GM21723 (cell line): ENCODE results near the gene GPC3.

ENCODE experiments used
- ATAC-seq: cut with Tn5 transposase; IDR thresholded peaks from one replicate; pipeline ENCODE4 v1.9.1; 2021; ENCODE audit warnings: mild to moderate bottlenecking, moderate library complexity; ENCODE audit not compliant: unreplicated experiment

GPC3 gene

DNA sequence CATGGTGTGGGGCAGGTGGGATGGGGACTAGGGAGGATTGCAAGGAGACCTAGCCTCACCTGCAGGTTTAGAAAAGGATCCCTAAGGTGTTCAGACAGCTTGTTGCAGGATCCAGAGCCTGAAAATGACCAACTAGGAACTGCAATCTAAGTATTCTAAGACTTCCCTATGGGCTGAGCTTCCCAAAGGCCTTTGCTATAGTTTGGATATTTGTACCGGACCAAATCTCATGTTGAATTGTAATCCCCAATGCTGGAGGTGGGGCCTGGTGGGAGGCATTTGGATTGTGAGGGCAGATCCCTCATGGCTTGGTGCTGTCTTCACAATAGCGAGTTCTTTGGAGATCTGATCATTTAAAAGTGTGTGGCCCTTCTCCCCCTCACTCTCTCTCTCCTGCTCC lies 52.1 kb downstream of the GPC3 start:
- ATAC-seq, result no peak

DNA sequence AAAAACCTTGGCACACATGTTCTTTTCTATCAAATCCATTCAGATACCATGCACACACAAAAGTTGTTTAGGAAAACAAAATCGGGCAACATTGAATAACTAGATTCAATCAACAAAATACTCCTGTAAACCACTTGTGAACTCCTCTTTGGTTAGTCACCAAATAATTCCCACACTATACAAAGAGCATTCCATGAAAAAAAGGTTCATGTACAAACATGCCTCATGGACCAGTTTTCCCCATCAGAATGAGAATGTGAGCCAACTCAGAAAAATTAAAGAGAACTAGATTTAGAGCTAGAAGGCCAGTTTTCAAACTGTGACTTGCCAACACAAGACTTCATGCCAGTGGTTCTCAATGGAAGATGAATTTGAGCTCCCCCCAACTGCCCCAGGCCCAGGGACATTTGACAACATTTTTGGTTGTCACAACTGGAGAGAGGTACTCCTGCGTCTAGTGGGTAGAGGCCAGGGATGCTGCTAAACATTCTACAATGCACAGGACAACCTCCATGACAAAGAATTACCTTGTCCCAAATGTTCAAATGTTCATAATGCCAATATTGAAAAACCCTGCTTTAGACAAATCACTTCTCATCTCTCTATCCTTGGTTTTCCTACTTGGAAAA lies 55.4 kb downstream of the GPC3 start:
- ATAC-seq, result no peak

DNA sequence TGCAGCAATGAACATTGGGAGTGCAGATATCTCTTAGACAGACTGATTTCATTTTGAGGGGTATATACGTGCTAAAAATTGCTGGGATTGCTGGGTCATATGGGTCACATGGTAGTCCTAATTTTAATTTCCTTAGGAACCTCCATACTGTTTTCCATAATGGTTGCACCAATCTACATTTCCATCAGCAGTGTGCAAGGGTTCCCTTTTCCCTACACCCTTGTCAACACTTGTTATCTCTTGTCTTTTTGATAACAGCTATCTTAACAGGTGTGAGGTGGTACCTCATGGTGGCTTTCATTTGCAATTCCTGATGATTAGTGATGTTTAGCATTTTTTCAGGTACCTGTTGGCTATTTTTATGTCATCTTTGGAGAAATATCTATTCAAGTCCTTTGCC lies 57.0 kb downstream of the GPC3 start:
- ATAC-seq, result no peak

DNA sequence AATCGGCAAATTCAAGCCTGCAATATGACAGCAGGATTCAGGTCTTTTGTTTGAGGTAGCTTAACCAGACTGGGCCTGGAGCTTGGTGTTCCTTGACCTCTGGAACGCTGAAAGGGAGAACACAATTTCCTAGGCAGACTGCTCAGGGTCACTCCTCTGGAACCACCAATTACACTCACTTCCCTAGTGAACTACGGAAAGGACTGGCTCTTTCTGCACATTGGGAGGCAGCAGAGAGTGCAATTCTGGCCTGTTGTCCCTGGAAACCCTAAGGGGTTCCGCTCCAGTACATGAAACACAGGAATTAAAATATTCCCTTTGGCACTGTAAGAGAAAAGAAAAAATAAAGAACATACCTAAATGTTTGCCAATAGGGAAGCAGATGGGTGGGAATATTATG lies 58.6 kb downstream of the GPC3 start:
- ATAC-seq, result no peak

DNA sequence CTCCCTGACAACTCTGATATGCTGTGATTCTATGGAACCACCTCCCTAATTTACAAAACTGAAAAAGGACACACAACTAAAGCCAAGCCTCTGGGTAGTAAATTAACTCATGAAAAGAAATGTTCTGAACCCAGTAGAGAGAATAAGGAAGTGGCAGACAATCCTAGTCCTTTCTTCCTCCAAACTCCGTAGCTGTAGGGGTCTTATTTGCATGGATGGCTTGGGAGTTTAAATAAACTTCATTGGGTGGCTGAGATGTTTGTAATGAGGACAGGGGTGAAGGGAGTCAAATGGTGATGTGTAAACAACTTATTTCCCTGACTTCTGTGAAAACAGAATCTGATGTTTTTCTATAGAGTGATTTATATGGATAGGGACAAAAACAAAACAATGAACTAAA lies 59.3 kb downstream of the GPC3 start:
- ATAC-seq, result no peak

DNA sequence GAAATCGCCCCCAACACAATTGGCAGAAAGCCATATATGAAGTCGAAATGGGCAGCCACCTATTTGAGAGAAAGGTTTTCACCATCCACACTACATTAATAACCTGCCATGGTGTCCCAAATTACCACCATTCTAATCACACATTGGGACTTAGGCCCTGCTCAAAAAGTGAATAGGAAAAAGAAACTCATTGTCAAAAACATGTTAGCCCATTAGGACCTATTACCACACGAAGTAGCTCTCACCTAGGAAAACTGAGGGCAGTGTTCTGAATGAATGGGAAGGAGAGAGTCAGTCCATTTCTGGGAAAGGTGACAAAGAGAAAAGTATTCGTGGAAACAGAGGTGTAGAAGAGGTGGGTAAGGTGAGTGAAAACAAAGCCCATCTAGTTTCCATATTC lies 60.8 kb downstream of the GPC3 start:
- no peak for ATAC-seq

DNA sequence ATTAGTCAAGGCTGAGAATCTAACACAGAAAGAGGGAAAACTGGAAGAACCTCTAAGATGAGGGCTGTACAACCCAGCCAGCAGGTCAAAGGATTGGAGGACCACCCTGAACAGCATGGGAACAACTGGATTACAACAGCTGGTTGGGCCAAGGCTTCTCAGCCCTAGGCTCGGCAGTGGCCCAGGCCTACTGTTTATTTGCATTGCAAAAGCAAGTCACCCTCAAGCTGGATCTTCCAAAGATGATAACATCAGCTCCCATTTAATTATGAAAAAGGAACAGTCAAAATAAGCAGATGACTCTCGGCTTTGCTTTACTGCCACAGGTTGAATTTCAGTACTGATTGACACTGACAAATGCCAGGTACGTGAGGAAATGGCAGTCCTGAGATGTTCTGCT lies 61.8 kb downstream of the GPC3 start:
- ATAC-seq, result no peak

DNA sequence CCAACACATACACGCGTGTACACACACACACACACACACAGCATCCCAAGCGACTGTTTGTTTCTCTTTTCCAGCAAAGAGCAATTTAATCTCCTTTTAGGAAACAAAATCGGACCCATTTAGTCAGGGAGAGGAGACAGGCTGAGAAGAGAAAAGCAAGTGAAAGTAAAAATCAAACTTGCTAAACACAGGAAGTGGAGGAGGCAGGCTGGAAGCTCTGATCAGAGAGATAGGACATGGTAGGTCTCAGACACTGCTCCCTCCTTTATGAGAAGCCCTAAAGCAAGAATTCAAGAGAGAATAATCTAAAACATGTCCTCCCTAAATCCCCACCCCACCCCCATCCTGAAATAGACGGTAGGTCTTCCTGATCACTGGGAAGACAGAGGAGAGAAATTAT lies 62.3 kb downstream of the GPC3 start:
- peak; percentile 76 for ATAC-seq

DNA sequence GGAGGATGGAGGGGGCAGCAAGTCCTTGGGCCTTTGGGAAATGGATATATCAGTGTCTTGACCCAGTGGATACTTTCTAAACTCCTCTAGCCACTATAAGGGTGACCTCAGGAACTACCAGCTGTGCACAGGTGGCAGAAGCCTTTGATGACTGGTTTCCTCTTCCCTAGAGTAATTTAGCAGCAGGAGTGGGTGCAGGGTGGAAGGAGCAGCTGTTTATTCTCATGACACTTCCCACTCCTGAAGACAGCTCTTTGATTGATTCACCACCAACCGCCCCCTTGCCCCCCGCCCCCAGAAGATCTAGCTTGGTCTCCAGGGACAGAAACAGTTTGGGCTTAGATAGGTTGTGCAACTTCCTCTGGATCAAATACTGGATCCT lies 63.0 kb downstream of the GPC3 start:
- no peak for ATAC-seq

DNA sequence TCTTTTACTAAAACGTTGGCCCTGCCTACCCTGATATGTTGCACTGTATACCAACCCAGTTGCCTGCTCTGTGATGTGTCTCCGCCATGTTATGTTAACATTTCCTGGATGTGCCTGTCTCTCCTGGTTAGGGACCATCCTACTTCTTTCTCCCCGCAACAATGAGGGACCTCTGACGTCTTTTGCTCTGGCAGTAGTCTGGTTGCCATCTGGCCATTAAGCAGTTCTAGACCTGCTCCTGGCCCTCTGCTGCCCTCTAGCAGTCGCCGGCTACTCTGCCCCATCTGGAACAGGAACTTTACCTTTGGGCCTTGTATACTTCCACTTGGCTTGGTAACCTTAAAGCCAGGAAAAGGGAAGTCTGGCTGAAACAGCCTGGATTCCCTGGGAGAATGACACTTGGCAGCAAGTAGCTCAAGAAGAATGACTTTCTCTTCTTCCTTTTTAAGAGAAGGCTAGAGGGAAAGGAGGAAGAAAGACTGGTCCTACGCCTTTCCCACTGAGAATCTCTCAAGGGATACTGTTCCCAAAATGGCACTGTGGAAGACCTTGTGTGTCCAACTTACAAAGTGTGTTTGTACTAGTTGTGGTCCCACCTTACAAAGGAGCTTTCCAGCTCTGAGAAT lies 63.5 kb downstream of the GPC3 start:
- ATAC-seq, result no peak

DNA sequence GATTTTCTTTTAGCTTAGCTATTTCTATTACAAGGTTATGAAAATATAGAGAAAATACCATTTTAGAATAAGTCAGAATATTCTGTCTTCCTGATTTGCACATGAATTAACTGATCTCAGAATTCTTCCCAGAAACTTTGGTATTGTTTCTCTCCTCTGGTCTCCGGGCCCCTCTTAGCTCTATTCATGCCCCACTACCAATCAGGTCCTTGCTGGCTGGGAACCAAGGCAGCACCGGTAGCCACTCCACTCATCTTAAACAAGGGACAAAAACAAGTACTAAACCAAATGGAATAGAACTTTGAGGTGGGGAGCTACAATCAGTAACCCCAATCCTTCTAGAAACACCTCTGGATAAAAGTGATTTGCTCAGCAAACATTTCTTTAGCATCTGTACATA lies 64.3 kb downstream of the GPC3 start:
- no peak for ATAC-seq

DNA sequence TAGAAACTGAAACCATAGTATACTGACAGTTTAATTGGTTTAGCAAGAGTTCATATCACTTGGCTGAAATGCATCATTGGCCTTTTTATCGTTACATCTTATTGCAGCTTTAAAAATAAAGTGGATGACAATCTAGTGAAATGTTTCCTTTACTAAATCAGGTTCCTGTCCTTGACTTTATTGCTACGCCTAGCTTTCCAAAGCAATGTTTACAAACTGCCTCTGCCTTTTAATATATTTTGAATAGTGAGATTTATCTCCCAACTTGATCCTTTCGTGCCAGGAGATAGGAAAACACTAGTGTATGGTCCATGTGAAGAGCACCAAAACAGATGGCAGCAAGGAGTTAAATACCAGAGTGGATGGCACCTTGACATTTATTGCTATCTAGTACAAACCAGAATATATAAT lies 67.0 kb downstream of the GPC3 start:
- no peak for ATAC-seq

DNA sequence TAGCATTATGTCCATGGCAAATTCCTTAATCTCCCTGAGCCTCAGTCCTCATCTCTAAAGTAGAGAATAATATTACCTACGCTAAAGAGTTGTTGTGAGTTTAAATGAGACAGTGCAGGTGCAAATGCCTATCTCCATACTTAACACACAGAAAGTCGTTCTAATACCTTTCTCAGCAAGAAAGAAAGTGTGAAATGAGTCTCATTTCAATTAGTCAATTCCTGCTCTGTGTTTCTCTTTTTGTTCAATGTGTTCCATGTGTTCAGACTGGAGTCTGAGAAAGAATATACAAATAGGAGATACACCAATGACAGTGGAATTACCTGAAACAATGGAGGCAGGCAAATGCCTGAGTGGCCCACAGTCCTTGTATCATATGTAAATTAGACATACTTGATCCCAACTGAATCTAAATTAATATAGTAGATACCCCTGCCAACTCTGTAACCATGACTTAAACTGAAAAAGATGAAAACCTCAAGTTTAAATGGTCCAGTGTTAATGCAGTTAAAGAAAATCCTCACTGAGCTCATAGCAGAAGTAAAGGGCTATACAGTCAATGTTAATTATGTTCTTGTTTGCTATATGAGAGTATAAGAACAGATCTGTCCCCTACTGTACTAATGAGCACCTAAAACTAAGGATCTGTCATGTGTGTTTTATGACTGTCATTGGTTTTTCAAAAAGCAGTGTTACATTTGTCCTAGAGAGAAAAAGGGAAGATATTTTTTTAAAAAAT lies 68.2 kb downstream of the GPC3 start:
- no peak for ATAC-seq

DNA sequence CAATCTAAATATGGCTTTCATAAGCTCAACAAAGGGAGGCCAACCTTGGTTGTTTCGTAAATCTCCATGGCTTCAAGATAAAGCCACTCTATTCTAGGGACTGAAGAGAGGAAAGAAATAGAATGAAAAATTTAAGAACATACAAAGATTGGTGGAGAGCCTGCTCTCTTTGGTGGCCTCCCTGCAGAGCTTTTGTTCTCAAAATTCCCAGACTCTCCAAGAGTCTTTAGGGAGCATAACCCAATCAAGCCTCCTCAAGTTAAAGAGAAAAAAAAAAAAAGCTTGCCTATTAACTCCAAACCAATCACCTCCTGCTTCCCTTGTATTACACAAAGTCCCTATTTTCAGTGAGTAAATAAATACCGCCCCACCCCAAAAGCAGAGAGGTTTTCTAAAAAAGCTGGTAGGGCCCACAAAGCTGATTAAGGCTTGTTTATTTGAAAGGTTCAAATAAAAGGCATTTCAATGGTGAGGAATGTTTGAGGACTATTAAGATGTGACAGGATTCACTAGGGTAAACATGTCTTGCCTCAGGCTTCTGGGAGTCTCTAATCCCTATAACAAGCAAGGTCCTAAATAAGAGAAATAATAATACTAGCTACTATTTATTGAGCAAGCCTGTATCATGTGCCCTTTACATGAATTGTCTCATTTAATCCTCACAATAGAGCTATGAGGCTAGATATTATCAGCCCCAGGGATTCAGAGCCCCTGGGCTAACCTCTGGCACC lies 71.6 kb downstream of the GPC3 start:
- no peak for ATAC-seq

DNA sequence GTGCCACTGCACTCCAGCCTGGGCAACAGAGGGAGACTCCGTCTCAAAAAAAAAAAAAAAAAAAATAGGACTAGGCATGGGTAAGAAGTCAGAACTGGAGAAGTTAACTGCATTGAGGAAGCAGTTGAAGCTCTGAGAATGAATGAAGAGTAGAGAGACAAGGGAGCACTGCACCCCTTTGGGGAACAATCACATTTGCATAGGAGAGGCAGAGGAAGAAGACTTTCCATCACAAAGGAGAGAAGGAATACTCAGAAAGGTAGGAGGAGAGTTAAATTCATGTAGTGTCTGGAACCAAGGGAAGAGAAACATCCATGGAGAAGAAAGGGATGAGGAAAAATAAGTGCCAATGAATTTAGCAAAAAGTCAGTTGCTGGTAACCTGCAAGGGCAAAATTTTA lies 72.4 kb downstream of the GPC3 start:
- ATAC-seq, result no peak

DNA sequence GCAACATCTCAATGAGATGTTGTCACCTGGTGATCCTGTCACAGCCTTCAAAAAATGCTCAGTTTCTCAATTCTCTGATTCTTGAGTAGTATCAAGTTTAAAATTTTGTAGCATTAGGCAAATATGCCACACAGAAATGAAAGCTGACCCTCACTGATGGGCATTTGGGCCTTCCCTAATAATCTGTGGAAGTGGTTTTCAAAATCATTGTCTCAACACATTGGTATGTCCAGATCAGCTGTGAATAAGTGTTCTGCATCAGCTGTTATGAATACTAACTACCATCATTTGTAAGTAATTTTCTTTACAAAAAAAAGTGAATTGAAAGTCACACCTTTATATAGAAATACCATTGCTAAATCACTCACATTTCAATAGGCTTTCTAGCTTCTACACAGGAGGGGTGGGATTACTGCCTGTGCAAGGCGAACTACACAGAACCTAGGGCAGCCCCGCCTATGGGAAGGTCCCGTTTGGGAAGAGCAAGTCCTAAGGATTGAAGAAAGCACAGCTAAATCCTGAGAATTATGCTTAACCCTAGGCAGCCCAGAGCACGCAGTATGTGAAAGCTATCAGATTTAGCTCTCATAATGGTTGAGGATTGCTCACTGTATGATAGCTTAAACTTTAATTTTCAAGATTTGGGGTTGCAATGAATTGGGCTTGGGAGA lies 73.4 kb downstream of the GPC3 start:
- ATAC-seq, result no peak

DNA sequence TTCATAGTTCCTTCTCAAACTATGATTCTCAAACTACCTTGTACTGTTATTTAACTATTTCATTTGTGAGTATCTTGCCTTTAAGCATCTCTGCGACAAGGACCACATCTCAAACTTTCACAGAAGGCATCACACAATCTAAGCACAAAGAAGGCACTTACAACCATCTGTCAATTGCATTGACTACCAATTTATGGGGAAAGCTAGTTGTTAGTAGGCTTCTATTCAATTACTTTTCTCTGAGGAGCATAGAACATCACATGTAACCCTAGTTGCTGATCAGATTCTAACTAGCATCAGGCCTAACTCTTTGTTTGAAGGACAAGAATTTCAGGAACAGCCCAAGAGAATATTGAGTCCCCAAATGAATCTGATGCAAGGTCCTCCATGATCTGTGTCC lies 74.9 kb downstream of the GPC3 start:
- no peak for ATAC-seq

DNA sequence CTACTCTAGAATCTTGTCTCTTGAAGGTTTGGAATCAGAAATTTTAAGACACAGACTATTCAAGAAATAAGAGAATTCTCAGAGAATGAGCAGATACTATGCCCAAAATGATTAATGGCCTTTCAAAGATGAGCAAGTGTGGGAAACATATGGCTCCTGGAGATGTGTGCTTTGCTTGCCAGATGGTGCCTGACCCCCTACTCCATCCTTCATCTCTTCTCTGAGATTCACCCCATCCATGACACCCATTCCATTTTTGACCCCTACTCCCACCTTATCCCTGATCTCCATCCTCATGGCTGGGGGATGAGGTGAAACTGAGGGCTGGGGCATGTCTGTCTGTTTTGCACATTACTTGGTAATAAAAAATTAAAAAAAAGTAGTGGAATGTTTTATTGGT lies 75.5 kb downstream of the GPC3 start:
- no peak for ATAC-seq

DNA sequence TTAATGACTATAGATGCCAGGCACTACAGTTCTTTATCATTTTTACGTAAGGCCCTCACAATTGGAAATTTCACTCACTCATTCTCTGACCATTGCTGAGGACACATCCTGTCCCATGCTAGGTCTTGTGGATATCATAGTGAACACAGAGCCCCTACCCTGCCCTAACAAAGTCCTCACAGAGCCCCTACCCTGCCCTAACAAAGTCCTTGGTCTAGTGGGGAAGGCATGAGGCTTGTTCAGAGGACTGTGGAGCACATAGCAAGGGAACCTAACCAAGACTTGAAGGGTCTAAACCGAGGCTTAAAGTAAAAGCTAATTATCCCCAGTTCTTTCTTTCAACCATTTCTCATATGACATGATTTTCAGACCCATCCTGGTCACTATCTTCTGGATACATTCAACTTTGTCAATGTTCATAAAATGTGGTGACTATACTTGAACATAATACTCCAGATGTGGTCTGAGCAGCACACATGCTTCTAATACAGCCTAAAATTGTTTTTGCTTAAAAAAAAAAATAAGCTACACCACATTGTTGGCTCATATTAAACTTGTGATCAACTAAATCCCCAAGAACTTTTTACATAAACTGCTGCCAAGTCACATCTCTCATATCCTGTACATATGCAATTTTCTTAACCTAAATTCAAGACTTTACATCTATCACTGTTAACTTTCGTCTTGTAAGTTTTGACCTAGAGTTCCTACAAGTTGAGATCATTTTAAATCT lies 77.0 kb downstream of the GPC3 start:
- ATAC-seq, result no peak

DNA sequence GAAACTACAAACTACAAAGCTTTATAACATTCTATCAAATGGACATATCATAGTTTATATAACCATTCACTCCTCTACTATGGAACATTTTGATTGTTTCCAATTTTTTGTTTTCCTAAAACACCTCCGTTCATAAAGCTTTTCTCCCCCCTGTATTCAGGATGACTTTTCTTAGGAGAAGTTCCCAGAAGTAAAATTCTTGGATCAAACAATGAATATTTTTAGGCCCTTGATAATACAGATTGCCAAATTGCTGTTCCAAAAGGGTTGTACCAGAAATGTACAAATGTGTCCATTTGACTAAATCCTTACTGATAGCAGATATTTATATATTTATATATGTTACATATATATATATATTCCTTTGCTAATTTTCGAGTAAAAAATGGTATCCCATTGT lies 77.8 kb downstream of the GPC3 start:
- no peak for ATAC-seq

DNA sequence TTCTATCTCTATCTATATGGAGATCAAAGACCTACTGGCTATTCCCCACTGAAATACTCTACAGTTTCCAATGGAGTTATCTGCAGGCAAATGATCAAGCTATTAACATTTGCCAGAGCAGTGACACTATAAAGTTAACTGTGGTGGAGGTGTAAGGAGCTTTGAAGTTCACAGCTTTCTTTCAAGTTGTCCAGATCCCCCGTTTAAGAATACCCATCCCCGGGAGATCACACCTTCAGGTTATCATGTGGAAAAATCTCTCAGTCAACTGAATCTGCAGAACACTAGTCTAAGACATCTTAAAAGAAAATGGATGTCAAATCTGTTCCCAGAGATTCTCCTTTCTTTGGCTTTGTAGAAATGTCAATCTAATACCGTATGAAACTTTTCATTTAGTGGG lies 80.1 kb downstream of the GPC3 start:
- no peak for ATAC-seq
